ENCODE measurements around the gene ZSCAN29.

The ZSCAN29 gene

GRCh38 chr15:43316971-43317346 is 53.9 kb downstream of the ZSCAN29 start:
- Histone ChIP-seq H3K9me3 (ENCODE audit: control insufficient read depth, low read length) (no peaks in the 10 kb centered on the region), H3K4me1 (ENCODE audit: control insufficient read depth, insufficient read depth, low read length, poor library complexity, severe bottlenecking) (no peaks in the 10 kb centered on the region), H3K27ac (ENCODE audit: insufficient read depth, low read length, poor library complexity, severe bottlenecking) (no peak overlapping the region), H3K4me3 (ENCODE audit: insufficient read depth, low read depth, low read length, poor library complexity, severe bottlenecking) (no peak overlapping the region), H3K27me3 (replicated peaks; ENCODE audit: control insufficient read depth, insufficient read depth, low read length, poor library complexity, severe bottlenecking) (no peaks in the 10 kb centered on the region), H3K36me3 (ENCODE audit: control insufficient read depth, insufficient read depth, low read length) (no peaks in the 10 kb centered on the region)
- DNase-seq: no peak

- no peak overlapping the region for H3K27ac ChIP-seq (ENCODE audit: insufficient read depth, low read length, poor library complexity, severe bottlenecking)
- H3K4me1 ChIP-seq (ENCODE audit: control insufficient read depth, insufficient read depth, low read length, poor library complexity, severe bottlenecking): no peaks in the 10 kb centered on the region
- DNase-seq: no peak
- no peaks in the 10 kb centered on the region for H3K27me3 ChIP-seq (replicated peaks; ENCODE audit: control insufficient read depth, insufficient read depth, low read length, poor library complexity, severe bottlenecking)
- H3K4me3 ChIP-seq (ENCODE audit: insufficient read depth, low read depth, low read length, poor library complexity, severe bottlenecking): no peak overlapping the region
- no peaks in the 10 kb centered on the region for H3K36me3 ChIP-seq (ENCODE audit: control insufficient read depth, insufficient read depth, low read length)
- no peaks in the 10 kb centered on the region for H3K9me3 ChIP-seq (ENCODE audit: control insufficient read depth, low read length)
These were observed 54.5 kb downstream of the ZSCAN29 start for GRCh38 chr15:43316016-43316970.

DNA sequence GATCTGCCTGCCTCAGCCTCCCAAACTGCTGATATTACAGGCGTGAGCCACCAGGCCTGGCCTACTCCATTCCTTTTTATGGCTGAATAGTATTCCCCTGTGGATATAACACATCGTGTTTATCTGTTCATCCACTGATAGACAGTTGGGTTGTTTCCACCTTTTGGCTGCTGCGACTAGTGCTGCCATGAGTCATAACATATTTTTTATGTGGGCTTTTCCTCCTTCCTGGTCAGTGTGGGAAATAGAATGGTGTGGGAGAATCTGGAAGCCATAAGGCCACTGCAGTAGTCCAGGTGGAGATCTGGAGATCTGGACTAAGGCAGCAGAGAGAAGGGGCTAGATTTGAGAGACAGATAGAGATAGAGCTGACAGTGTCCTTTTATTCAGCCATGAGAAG is 56.7 kb downstream of the ZSCAN29 start:
- H3K4me1 ChIP-seq (ENCODE audit: control insufficient read depth, insufficient read depth, low read length, poor library complexity, severe bottlenecking): no peaks in the 10 kb centered on the region
- H3K4me3 ChIP-seq (ENCODE audit: insufficient read depth, low read depth, low read length, poor library complexity, severe bottlenecking): no peak overlapping the region
- no peaks in the 10 kb centered on the region for H3K36me3 ChIP-seq (ENCODE audit: control insufficient read depth, insufficient read depth, low read length)
- H3K9me3 ChIP-seq (ENCODE audit: control insufficient read depth, low read length): no peaks in the 10 kb centered on the region
- DNase-seq: no peak
- H3K27me3 ChIP-seq (replicated peaks; ENCODE audit: control insufficient read depth, insufficient read depth, low read length, poor library complexity, severe bottlenecking): no peaks in the 10 kb centered on the region
- no peak overlapping the region for H3K27ac ChIP-seq (ENCODE audit: insufficient read depth, low read length, poor library complexity, severe bottlenecking)

DNA sequence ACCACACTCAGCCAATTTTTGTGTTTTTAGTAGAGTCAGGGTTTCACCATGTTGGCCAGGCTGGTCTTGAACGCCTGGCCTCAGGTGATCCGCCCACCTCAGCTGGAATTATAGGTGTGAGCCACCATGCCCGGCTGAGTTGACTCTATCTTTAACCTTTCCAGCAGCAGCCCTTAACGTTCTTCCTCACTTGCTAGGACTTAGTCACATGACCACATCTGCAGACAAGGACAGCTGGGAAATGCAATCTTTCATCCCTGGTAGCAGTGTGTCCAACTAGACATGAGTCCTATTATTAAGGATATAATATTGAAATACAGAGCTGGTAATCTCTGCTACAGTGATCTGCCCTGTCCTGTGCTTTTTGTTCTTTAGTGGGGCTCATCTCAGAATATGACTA is 58.5 kb downstream of the ZSCAN29 start:
- Histone ChIP-seq H3K9me3 (ENCODE audit: control insufficient read depth, low read length) (no peaks in the 10 kb centered on the region), H3K27me3 (replicated peaks; ENCODE audit: control insufficient read depth, insufficient read depth, low read length, poor library complexity, severe bottlenecking) (no peaks in the 10 kb centered on the region)

More for the DNA sequence above, 58.5 kb downstream of the ZSCAN29 start:
- no peaks in the 10 kb centered on the region for H3K4me1 ChIP-seq (ENCODE audit: control insufficient read depth, insufficient read depth, low read length, poor library complexity, severe bottlenecking)
- H3K4me3 ChIP-seq (ENCODE audit: insufficient read depth, low read depth, low read length, poor library complexity, severe bottlenecking): no peak overlapping the region
- H3K27ac ChIP-seq (ENCODE audit: insufficient read depth, low read length, poor library complexity, severe bottlenecking): no peak overlapping the region
- H3K36me3 ChIP-seq (ENCODE audit: control insufficient read depth, insufficient read depth, low read length): no peaks in the 10 kb centered on the region
- DNase-seq: no peak

Data from effector memory CD4-positive, alpha-beta T cell (primary cell).